Femur (tissue), 1 donor: ENCODE results near the gene KRR1.

ENCODE experiments used
- DNase-seq: peaks from one replicate; pipeline ENCODE4 v3.0.0-alpha.2; 2017

KRR1 gene

GRCh38 chr12:75511116-75512048, at the start of gene KRR1:
Gene KRR1 (minus strand): TSS chr12:75511609. CDS start chr12:75511597, 12 bp downstream.
- peak; percentile 97 for DNase-seq

- no peak for DNase-seq
Measured at GRCh38 chr12:75560167-75560566, 48.8 kb upstream of the KRR1 start.

- DNase-seq: no peak
Measured at GRCh38 chr12:75558287-75558686, 46.9 kb upstream of the KRR1 start.

- DNase-seq: no peak
Measured at GRCh38 chr12:75556311-75556899, 45.0 kb upstream of the KRR1 start.

- no peak for DNase-seq
Measured at GRCh38 chr12:75554556-75554880, 43.1 kb upstream of the KRR1 start.

GRCh38 chr12:75553836-75554555, 42.6 kb upstream of the KRR1 start:
- no peak for DNase-seq

GRCh38 chr12:75553398-75553797, 42.0 kb upstream of the KRR1 start:
- DNase-seq: no peak

- DNase-seq: no peak
Measured at GRCh38 chr12:75551477-75551876, 40.1 kb upstream of the KRR1 start.

- peak; percentile 43 for DNase-seq
Measured at GRCh38 chr12:75550401-75551240, 39.2 kb upstream of the KRR1 start.

- no peak for DNase-seq
Measured at GRCh38 chr12:75549989-75550388, 38.6 kb upstream of the KRR1 start.

GRCh38 chr12:75548879-75549278, 37.5 kb upstream of the KRR1 start:
- no peak for DNase-seq

GRCh38 chr12:75545636-75546035, 34.2 kb upstream of the KRR1 start:
- no peak for DNase-seq

GRCh38 chr12:75543529-75543928, 32.1 kb upstream of the KRR1 start:
- DNase-seq: no peak

GRCh38 chr12:75542942-75543341, 31.5 kb upstream of the KRR1 start:
- no peak for DNase-seq

- DNase-seq: no peak
Measured at GRCh38 chr12:75539889-75540288, 28.5 kb upstream of the KRR1 start.

- no peak for DNase-seq
Measured at GRCh38 chr12:75533239-75533638, 21.8 kb upstream of the KRR1 start.

GRCh38 chr12:75529826-75530225, 18.4 kb upstream of the KRR1 start:
- no peak for DNase-seq

GRCh38 chr12:75529316-75529715, 17.9 kb upstream of the KRR1 start:
- no peak for DNase-seq

GRCh38 chr12:75528692-75529091, 17.3 kb upstream of the KRR1 start:
- DNase-seq: no peak

GRCh38 chr12:75528272-75528671, 16.9 kb upstream of the KRR1 start:
- no peak for DNase-seq

GRCh38 chr12:75526655-75527511, 15.5 kb upstream of the KRR1 start:
- DNase-seq: no peak

- no peak for DNase-seq
Measured at GRCh38 chr12:75525263-75525662, 13.9 kb upstream of the KRR1 start.
